Endothelial cell of umbilical vein (primary cell): ENCODE results near the gene RDH5. TPM values are rescaled to one million over a fixed set of nuclear protein-coding genes. Genes with fewer than 3 reads are reported as not detected.

ENCODE experiments used
- BruUV-seq: library from RNA; stranded (reverse); fragments of 400-500 nt; replicated peaks from 2 replicates; lab custom pipeline; 2021; lab: Mats Ljungman, UMichigan
- CTCF ChIA-PET: fragments of 300-600, 350-600 bp; sonication (Branson Sonifier 250); formaldehyde crosslinking; loops from one replicate; lab custom pipeline; 2021; ENCODE audit warnings: antibody characterized with exemption, inconsistent platforms; lab: Charles Lee
- POLR2A ChIA-PET: fragments of 300-600, 350-600 bp; sonication (Branson Sonifier 250); formaldehyde crosslinking; loops from one replicate; lab custom pipeline; 2021; ENCODE audit warnings: antibody characterized with exemption, inconsistent platforms; lab: Charles Lee
- DNase-seq: peaks from one replicate; pipeline ENCODE4 v3.0.0-alpha.2; 2011; ENCODE audit warnings: low read depth, low spot score
- FAIRE-seq: peaks from 2 replicates; lab custom pipeline; 2011; peaks lifted over from hg19 to GRCh38; lab: Jason Lieb, UNC
- H2AFZ ChIP-seq: 2 replicates; pipeline ENCODE4 v1.6.0; 2012; ENCODE audit warnings: low read depth, low read length, control low read depth, inconsistent platforms
- H3K27ac ChIP-seq: 2 replicates; pipeline ENCODE4 v1.5.1; 2011; ENCODE audit warnings: low read depth, mild to moderate bottlenecking, control low read depth, low read length, moderate library complexity; ENCODE audit not compliant: insufficient read depth
- H3K27me3 ChIP-seq, 2 experiments: 2 replicates each; pipeline versions ENCODE4 v1.6.0 to v1.6.1; 2011; ENCODE audit warnings: low read length in 2 of 2, mixed read lengths in 1 of 2; ENCODE audit not compliant: control insufficient read depth in 2 of 2, insufficient read depth in 2 of 2
- H3K36me3 ChIP-seq, 2 experiments: 2 replicates in 1 of 2; 3 replicates in 1 of 2; pipeline ENCODE4 v1.5.1; 2011; ENCODE audit warnings: low read length in 2 of 2, mild to moderate bottlenecking in 1 of 2, moderate library complexity in 1 of 2; ENCODE audit not compliant: control insufficient read depth in 2 of 2, insufficient read depth in 2 of 2; ENCODE audit errors: extremely low read depth in 1 of 2
- H3K4me1 ChIP-seq: 3 replicates; pipeline ENCODE4 v1.5.1; 2011; ENCODE audit warnings: mild to moderate bottlenecking, low read length; ENCODE audit not compliant: control insufficient read depth, insufficient read depth; ENCODE audit errors: extremely low read depth
- H3K4me2 ChIP-seq: 2 replicates; pipeline ENCODE4 v1.6.1; 2011; ENCODE audit warnings: low read length, control low read depth, mixed read lengths; ENCODE audit not compliant: insufficient read depth
- H3K4me3 ChIP-seq, 3 experiments: fragments of 200-600 bp in 1 of 3; sonication (generic), shearing (Covaris generic) in 1 of 3; replicated peaks in 1 of 3; 2 replicates each; pipeline ENCODE4 v1.5.1; 2011 to 2016; ENCODE audit warnings: control low read depth in 3 of 3, low read length in 3 of 3, mild to moderate bottlenecking in 2 of 3, inconsistent platforms in 1 of 3, low read depth in 1 of 3, moderate library complexity in 1 of 3; ENCODE audit not compliant: insufficient read depth in 1 of 3
- H3K79me2 ChIP-seq: 2 replicates; pipeline ENCODE4 v1.6.0; 2012; ENCODE audit warnings: low read length, inconsistent platforms; ENCODE audit not compliant: control insufficient read depth, insufficient read depth
- H3K9ac ChIP-seq: replicated peaks from 2 replicates; pipeline ENCODE3; 2011; ENCODE audit warnings: low read length, control low read depth; ENCODE audit not compliant: insufficient read depth; ENCODE audit errors: extremely low read depth
- H3K9me1 ChIP-seq: replicated peaks from 3 replicates; pipeline ENCODE4 v1.6.0; 2011; ENCODE audit warnings: mild to moderate bottlenecking, low read length; ENCODE audit not compliant: control insufficient read depth, insufficient read depth; ENCODE audit errors: extremely low read depth
- H3K9me3 ChIP-seq: replicated peaks from 2 replicates; pipeline ENCODE4 v1.5.1; 2012; ENCODE audit warnings: low read length, inconsistent platforms; ENCODE audit not compliant: control insufficient read depth, insufficient read depth
- H4K20me1 ChIP-seq: replicated peaks from 2 replicates; pipeline ENCODE3; 2011; ENCODE audit warnings: mild to moderate bottlenecking, low read length; ENCODE audit not compliant: control insufficient read depth, insufficient read depth; ENCODE audit errors: extremely low read depth
- EZH2 ChIP-seq: IDR thresholded peaks from 2 replicates; pipeline ENCODE4 v1.6.1; 2012; ENCODE audit warnings: borderline replicate concordance, low read depth, mild to moderate bottlenecking, moderate library complexity, low read length, inconsistent platforms; ENCODE audit not compliant: severe bottlenecking
- FOS ChIP-seq: IDR thresholded peaks from 2 replicates; pipeline ENCODE4 v1.6.1; 2011; ENCODE audit warnings: mild to moderate bottlenecking, low read length, moderate library complexity, borderline replicate concordance; ENCODE audit not compliant: insufficient read depth
- GATA2 ChIP-seq: IDR thresholded peaks from 2 replicates; pipeline ENCODE4 v1.7.0; 2011; ENCODE audit warnings: low read depth, mild to moderate bottlenecking, moderate library complexity, mixed read lengths, low read length; ENCODE audit not compliant: insufficient read length, insufficient read depth
- JUN ChIP-seq: IDR thresholded peaks from 2 replicates; pipeline ENCODE4 v1.6.1; 2011; ENCODE audit warnings: borderline replicate concordance, low read depth; ENCODE audit not compliant: insufficient read length, insufficient read depth
- MAX ChIP-seq: IDR thresholded peaks from 2 replicates; pipeline ENCODE4 v1.6.1; 2011; ENCODE audit not compliant: insufficient read depth, insufficient read length
- MYC ChIP-seq: IDR thresholded peaks from one replicate; pipeline ENCODE4 v1.6.1; 2011; ENCODE audit warnings: mild to moderate bottlenecking, low read depth, low read length
- POLR2A ChIP-seq: IDR thresholded peaks from 2 replicates; pipeline ENCODE4 v1.6.1; 2012; ENCODE audit warnings: low read depth, mild to moderate bottlenecking, control low read depth, low read length
- POLR2AphosphoS5 ChIP-seq: IDR thresholded peaks from 2 replicates; pipeline ENCODE4 v1.6.1; 2012; ENCODE audit warnings: low read depth, mild to moderate bottlenecking, control low read depth, low read length, moderate library complexity; ENCODE audit not compliant: insufficient read depth
- dilution Hi-C: fragments of 300-500 bp; cut with MboI; formaldehyde crosslinking; loops from one replicate; pipeline ENCODE4 v1.15.0; 2019; ENCODE audit warnings: low sequenced_read_pairs; ENCODE audit not compliant: extremely low pct_ligation_motif_present
- intact Hi-C: fragments of 100-400 bp; cut with micrococcal nuclease; formaldehyde crosslinking; loops from one replicate; pipeline ENCODE4 v1.10.0; 2022
- polyA plus RNA-seq, 4 experiments: library from polyadenylated mRNA; depleted of rRNA in 3 of 4; stranded (reverse) in 3 of 4; unstranded in 1 of 4; fragments of >200 nt; gene quantifications; 2 replicates each; pipeline versions ENCODE4 v1.2.1 to v1.2.3, GENCODE V29; 2011 to 2012; ENCODE audit warnings: missing spikeins in 1 of 4
- total RNA-seq: library from RNA; stranded (reverse); gene quantifications from 2 replicates; pipeline ENCODE4 v1.2.3, GENCODE V29; 2021
- TF ChIP-seq, protein P1 (sequence below), 2 donors: IDR thresholded peaks; 1 replicate in 1 of 2; 2 replicates in 1 of 2; pipeline ENCODE4 v1.5.1; 2011; ENCODE audit warnings: low read length in 2 of 2, mild to moderate bottlenecking in 2 of 2, moderate library complexity in 2 of 2, control low read depth in 1 of 2, inconsistent platforms in 1 of 2, low read depth in 1 of 2; ENCODE audit not compliant: insufficient read depth in 1 of 2; ENCODE audit errors: extremely low read depth in 1 of 2

The RDH5 gene
- total and polyA plus RNA-seq, 2 donors (not counting 3 experiments of a cell fraction or from before 2014, with no cell fraction given) = 2.7 to 3.7 TPM

DNA sequence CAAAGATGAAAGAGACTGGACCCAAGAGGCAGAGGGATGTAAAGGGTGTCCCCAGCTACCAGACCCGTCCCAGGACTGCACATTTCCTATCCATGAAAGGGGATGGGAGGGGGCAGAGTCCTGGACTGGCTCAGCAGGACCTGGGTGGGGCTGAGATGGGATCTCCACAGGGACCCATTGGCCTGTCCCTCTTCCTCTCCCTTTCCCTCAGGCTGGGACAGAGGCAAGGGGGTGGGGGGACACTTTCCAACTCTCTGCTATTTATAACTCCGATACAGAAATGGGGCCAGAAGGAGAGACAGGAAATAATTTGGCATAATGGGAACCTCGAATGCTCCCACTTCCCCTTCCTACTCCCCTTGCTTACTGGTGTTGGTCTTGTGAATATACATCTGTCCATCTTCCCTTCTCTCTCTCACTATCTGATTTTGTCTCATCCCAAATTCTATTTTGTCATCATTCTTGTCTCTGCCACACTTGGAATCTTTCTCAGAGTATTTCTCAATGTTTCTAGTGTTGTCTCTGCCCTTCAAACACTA is 11.4 kb upstream of the RDH5 start:
- dilution Hi-C loops = no loop called here
- CTCF ChIA-PET = no interaction called here
- FAIRE-seq (no peak), DNase-seq (no peak)
- TF ChIP-seq MYC (no peak), GATA2 (no peak), JUN (no peak), POLR2AphosphoS5 (no peak), MAX (no peak), EZH2 (no peak), POLR2A (no peak), FOS (no peak)
- TF ChIP-seq, protein P1, sequence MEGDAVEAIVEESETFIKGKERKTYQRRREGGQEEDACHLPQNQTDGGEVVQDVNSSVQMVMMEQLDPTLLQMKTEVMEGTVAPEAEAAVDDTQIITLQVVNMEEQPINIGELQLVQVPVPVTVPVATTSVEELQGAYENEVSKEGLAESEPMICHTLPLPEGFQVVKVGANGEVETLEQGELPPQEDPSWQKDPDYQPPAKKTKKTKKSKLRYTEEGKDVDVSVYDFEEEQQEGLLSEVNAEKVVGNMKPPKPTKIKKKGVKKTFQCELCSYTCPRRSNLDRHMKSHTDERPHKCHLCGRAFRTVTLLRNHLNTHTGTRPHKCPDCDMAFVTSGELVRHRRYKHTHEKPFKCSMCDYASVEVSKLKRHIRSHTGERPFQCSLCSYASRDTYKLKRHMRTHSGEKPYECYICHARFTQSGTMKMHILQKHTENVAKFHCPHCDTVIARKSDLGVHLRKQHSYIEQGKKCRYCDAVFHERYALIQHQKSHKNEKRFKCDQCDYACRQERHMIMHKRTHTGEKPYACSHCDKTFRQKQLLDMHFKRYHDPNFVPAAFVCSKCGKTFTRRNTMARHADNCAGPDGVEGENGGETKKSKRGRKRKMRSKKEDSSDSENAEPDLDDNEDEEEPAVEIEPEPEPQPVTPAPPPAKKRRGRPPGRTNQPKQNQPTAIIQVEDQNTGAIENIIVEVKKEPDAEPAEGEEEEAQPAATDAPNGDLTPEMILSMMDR (IDR thresholded peaks at IDR 0.05; ENCODE audit: extremely low read depth in 1 of 2, insufficient read depth in 1 of 2, low read depth in 1 of 2, low read length in 2 of 2) = no peak
- no TSS peak for BruUV-seq
- no peaks in the 10 kb centered on the region for H3K79me2 ChIP-seq
- no peak overlapping the region for H3K9ac ChIP-seq
- H3K27ac ChIP-seq = no peak overlapping the region
- no peak overlapping the region for H3K4me2 ChIP-seq
- H3K36me3 ChIP-seq = no peaks in the 10 kb centered on the region
- no peaks in the 10 kb centered on the region for H3K9me1 ChIP-seq
- H3K9me3 ChIP-seq = no peaks in the 10 kb centered on the region
- H3K27me3 ChIP-seq = peaks cover 47 to 54% of the 10 kb centered on the region in 2 experiments
- intact Hi-C loops = no loop called here
- no peak overlapping the region for H2AFZ ChIP-seq
- no peaks in the 10 kb centered on the region for H3K4me1 ChIP-seq
- H4K20me1 ChIP-seq = no peaks in the 10 kb centered on the region
- H3K4me3 ChIP-seq = no peak overlapping the region
- POLR2A ChIA-PET = no interaction called here
